ENCODE measurements around the gene ZNF488. TPM values are rescaled to one million over a fixed set of nuclear protein-coding genes. Genes with fewer than 3 reads are reported as not detected.
A peak's percentile ranks its signal among the peaks of the same experiment; 100 is the strongest.

ZNF488 gene
- total and polyA plus RNA-seq, 2 experiments from 2014 or later = 0.15 to 1.2 TPM

DNA sequence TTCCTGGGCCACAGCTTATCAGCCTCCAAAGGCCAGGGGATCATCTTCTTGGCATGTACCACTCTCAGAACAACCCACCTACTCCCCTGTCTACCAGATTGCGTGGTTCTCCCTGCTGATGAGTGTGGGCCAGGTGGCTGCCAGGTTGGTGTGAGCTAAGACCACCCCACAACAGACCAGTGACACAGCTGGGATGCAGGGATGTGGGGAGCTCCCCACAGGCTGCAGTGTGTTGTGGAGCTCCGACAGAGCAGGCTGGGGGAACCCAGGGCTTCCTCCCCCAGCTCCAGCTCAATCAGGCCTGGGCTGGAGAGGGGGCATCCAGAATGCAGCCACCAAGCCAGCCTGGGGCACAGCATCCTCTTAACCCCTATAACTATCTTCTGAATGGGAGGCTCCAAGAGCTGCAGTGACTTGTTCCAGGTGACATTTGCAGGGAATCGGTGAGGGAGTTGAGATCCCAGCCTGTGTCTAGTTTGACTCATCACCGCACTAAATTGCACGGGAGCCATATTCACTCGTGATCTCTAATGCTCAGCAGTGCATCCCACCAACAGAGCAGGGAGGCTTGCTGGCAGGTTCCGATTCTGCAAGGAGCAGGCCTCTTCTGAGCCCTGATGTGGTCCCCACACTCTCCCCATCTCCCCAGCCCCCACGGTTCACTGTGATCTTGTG, 62.4 kb downstream of the ZNF488 start:
- peak overlapping the region; percentile 29 for H3K27ac ChIP-seq
- H3K4me3 ChIP-seq = no peak overlapping the region
- no peaks in the 10 kb centered on the region for H3K9me3 ChIP-seq (ENCODE audit: low read depth)
- no peak for DNase-seq (ENCODE audit: low read depth in 1 of 2, low spot score in 1 of 2)
- H3K27me3 ChIP-seq = no peaks in the 10 kb centered on the region
- TF ChIP-seq, protein P1, sequence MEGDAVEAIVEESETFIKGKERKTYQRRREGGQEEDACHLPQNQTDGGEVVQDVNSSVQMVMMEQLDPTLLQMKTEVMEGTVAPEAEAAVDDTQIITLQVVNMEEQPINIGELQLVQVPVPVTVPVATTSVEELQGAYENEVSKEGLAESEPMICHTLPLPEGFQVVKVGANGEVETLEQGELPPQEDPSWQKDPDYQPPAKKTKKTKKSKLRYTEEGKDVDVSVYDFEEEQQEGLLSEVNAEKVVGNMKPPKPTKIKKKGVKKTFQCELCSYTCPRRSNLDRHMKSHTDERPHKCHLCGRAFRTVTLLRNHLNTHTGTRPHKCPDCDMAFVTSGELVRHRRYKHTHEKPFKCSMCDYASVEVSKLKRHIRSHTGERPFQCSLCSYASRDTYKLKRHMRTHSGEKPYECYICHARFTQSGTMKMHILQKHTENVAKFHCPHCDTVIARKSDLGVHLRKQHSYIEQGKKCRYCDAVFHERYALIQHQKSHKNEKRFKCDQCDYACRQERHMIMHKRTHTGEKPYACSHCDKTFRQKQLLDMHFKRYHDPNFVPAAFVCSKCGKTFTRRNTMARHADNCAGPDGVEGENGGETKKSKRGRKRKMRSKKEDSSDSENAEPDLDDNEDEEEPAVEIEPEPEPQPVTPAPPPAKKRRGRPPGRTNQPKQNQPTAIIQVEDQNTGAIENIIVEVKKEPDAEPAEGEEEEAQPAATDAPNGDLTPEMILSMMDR (IDR thresholded peaks at IDR 0.05; ENCODE audit: low read depth, low read length) = no peak
- H3K36me3 ChIP-seq = no peaks in the 10 kb centered on the region
- peaks cover 43% of the 10 kb centered on the region for H3K4me1 ChIP-seq (ENCODE audit: low read depth)

DNA sequence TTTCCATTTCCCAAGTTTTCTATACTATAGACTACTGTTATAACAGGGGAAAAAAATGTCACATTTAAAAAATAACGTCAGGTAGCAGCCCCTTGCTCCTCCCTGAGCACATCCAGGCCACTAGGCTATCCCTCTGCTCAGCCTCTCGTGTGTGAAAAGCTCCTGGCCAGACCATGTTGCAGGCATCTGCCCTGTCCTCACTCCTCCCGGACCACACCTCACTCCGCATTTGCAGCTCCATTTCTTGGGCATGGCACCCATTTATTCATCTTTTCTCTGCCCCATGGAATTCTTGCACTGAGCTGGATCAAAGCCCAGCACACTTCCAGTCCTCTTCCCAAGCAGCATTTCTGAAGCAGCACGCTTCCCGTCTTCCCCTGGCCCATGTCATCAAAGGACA, 63.3 kb downstream of the ZNF488 start:
- H3K4me1 ChIP-seq (ENCODE audit: low read depth) = peaks cover 39% of the 10 kb centered on the region
- H3K27me3 ChIP-seq = no peaks in the 10 kb centered on the region
- no peaks in the 10 kb centered on the region for H3K36me3 ChIP-seq
- TF ChIP-seq, protein P1 (IDR thresholded peaks at IDR 0.05; ENCODE audit: low read depth, low read length) = no peak
- H3K9me3 ChIP-seq (ENCODE audit: low read depth) = no peaks in the 10 kb centered on the region
- no peak for DNase-seq (ENCODE audit: low read depth in 1 of 2, low spot score in 1 of 2)
- peak overlapping the region; percentile 29 for H3K27ac ChIP-seq
- no peak overlapping the region for H3K4me3 ChIP-seq

DNA sequence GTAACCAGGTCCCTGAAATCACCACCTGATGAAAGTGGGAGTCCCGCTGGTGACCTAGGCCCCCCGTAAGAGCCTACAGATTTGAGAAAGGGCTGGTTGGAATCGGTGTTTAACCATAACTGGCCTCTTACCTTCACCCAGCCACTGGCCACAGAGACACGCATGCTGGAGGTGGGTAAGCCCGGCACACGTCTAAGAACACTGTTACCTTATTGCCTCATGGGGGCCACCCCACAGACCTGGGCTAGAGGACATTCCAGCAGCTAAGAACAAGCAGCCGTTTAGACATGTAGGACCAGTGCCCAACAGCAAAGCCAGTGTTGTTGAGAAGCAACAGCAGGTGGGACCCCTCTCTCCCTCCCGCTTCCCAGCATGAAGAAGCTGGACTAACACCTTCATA, 64.3 kb downstream of the ZNF488 start:
- Histone ChIP-seq H3K27ac (no peak overlapping the region), H3K36me3 (no peaks in the 10 kb centered on the region), H3K9me3 (ENCODE audit: low read depth) (no peaks in the 10 kb centered on the region), H3K4me3 (no peak overlapping the region), H3K4me1 (ENCODE audit: low read depth) (peaks cover 39% of the 10 kb centered on the region), H3K27me3 (no peaks in the 10 kb centered on the region)
- DNase-seq (ENCODE audit: low read depth in 1 of 2, low spot score in 1 of 2) = no peak
- TF ChIP-seq, protein P1 (IDR thresholded peaks at IDR 0.05; ENCODE audit: low read depth, low read length) = no peak

DNA sequence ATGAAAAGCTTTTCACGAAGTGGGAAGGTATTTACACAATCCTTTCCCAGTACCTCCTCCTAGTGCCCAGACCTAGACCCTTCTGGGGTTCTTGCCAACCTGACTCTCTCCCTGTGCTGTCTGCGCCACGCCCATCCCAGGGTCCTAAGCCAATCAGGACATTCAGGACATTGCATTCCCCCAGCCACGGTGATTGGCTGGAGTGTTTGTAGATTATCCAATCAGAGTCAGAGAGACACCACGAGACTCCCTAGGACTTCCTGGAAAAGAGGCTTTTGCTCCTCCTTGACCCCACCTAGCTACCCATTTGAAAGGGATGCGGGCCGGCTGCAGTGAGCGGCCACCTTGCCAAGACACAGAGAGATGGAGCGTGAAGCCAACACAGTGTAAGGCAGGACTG, 65.4 kb downstream of the ZNF488 start:
- Histone ChIP-seq H3K27ac (no peak overlapping the region), H3K4me3 (no peak overlapping the region), H3K36me3 (no peaks in the 10 kb centered on the region), H3K4me1 (ENCODE audit: low read depth) (peaks cover 33% of the 10 kb centered on the region), H3K9me3 (ENCODE audit: low read depth) (no peaks in the 10 kb centered on the region), H3K27me3 (no peaks in the 10 kb centered on the region)
- DNase-seq (ENCODE audit: low read depth in 1 of 2, low spot score in 1 of 2) = no peak
- TF ChIP-seq, protein P1 (IDR thresholded peaks at IDR 0.05; ENCODE audit: low read depth, low read length) = no peak

DNA sequence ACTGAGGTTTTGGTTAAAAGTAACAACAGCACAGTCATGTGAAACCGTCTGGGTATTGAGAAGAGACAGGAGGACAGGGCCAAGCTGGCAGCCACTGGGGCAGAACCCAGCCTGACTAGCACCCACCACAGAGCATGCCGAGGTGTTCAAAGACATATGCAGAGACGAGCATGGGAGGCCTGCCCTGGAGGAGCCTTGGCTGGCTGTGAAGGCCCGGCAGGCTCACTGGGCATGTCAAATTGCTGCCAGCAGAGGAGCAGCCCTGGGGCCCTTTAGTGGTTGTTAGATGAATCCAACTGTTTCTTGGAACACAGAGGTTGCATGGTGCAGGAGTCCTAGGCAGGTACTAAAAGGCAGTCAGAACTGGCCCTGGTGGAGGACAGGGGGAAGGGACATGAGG, 66.8 kb downstream of the ZNF488 start:
- no peaks in the 10 kb centered on the region for H3K27me3 ChIP-seq
- no peak overlapping the region for H3K4me3 ChIP-seq
- no peak for DNase-seq (ENCODE audit: low read depth in 1 of 2, low spot score in 1 of 2)
- H3K27ac ChIP-seq = no peak overlapping the region
- TF ChIP-seq, protein P1 (IDR thresholded peaks at IDR 0.05; ENCODE audit: low read depth, low read length) = no peak
- peaks cover 19% of the 10 kb centered on the region for H3K4me1 ChIP-seq (ENCODE audit: low read depth)
- no peaks in the 10 kb centered on the region for H3K9me3 ChIP-seq (ENCODE audit: low read depth)
- no peaks in the 10 kb centered on the region for H3K36me3 ChIP-seq
